Lower leg skin (tissue), 3 donors: ENCODE results near the gene HSPBP1.

ENCODE experiments used
- POLR2A ChIP-seq, 2 donors: fragments of 450-650 bp; IDR thresholded peaks; one replicate each; pipeline ENCODE4 v1.6.1; 2016 to 2017; ENCODE audit warnings: antibody characterized with exemption in 2 of 2, mild to moderate bottlenecking in 1 of 2, moderate library complexity in 1 of 2
- TF ChIP-seq, protein P1 (sequence below), 3 donors: fragments of 450-650 bp; IDR thresholded peaks; one replicate each; pipeline ENCODE4 v1.5.1; 2016; ENCODE audit warnings: antibody characterized with exemption in 3 of 3, mild to moderate bottlenecking in 3 of 3, moderate library complexity in 2 of 3

DNA sequence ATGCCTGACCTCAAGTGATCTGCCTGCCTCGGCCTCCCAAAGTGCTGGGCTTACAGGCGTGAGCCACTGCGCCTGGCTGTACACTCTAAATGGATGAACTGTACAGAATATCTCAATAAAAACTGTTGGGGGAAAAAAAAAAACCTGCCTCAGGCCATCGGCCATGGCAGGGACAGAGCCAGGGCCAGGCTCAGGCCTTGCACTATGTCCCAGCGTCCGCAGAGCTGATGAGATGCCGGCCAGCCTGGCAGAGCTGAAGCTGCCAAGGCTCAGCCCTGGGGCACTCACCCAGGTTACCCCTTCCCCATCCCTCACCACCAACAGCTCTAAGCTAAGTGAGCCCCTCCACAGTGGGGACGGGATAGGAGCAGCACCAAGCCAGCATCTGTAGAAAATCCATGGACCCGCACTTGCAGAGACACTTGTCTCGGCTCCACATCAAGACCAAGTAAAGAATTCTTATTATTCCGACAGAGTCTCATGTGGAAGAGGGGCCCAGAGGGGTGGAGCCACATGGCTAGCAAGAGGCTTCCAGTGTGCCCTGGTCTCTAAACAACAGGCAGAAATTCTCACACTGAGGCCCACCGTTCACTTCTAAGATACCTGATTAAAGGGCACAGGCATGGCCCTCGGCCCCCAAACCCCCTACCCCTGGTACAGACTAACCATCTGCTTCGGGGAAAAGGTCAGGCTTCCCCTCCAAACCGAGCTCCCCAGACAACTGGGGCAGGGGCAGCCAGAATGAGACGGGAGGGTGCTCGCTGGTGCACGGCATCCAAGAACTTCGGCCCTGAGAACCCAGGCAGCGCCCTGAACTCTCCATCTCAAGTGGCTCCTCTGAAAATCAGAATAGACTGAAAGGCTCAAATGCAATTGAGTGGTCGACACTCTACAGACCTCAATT, 26.9 kb downstream of the HSPBP1 start:
- TF ChIP-seq POLR2A (IDR thresholded peaks at IDR 0.05) = no peak
- TF ChIP-seq, protein P1, sequence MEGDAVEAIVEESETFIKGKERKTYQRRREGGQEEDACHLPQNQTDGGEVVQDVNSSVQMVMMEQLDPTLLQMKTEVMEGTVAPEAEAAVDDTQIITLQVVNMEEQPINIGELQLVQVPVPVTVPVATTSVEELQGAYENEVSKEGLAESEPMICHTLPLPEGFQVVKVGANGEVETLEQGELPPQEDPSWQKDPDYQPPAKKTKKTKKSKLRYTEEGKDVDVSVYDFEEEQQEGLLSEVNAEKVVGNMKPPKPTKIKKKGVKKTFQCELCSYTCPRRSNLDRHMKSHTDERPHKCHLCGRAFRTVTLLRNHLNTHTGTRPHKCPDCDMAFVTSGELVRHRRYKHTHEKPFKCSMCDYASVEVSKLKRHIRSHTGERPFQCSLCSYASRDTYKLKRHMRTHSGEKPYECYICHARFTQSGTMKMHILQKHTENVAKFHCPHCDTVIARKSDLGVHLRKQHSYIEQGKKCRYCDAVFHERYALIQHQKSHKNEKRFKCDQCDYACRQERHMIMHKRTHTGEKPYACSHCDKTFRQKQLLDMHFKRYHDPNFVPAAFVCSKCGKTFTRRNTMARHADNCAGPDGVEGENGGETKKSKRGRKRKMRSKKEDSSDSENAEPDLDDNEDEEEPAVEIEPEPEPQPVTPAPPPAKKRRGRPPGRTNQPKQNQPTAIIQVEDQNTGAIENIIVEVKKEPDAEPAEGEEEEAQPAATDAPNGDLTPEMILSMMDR (IDR thresholded peaks at IDR 0.05) = no peak
